Stimulated activated CD8-positive, alpha-beta memory T cell treated with anti-CD3 and anti-CD28 coated beads, Interleukin-7, amount 100 ng/mL, for 1 hour (primary cell): Measurements from ENCODE around the gene GPLD1.
"Not testable (repeated sequence)": the region's sequence is repeated elsewhere in the genome, so short reads cannot be mapped to it uniquely, and the experiment has no call there.

ENCODE experiments used
- DNase-seq, 2 donors: peaks; one replicate each; pipeline ENCODE4 v3.0.0-alpha.2; 2020; ENCODE audit warnings: low read depth in 2 of 2

GPLD1 gene

DNA sequence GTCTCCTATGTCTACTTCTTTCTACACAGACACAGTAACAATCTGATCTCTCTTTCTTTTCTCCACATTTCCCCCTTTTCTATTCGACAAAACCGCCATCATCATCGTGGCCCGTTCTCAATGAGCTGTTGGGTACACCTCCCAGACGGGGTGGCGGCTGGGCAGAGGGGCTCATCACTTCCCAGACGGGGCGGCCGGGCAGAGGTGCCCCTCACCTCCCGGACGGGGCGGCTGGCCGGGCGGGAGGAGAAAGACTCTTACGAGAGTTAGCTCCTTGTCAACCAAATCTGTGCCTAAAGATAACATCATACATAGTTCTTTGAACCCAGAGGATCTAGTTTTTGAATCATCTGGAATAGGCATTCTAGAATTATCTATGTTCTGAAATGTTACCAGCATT lies 74.8 kb downstream of the GPLD1 start:
- not testable (repeated sequence) for DNase-seq

GRCh38 chr6:24412294-24412693 lies 77.1 kb downstream of the GPLD1 start:
- no peak for DNase-seq

GRCh38 chr6:24410622-24411021 lies 78.8 kb downstream of the GPLD1 start:
- DNase-seq: no peak

DNA sequence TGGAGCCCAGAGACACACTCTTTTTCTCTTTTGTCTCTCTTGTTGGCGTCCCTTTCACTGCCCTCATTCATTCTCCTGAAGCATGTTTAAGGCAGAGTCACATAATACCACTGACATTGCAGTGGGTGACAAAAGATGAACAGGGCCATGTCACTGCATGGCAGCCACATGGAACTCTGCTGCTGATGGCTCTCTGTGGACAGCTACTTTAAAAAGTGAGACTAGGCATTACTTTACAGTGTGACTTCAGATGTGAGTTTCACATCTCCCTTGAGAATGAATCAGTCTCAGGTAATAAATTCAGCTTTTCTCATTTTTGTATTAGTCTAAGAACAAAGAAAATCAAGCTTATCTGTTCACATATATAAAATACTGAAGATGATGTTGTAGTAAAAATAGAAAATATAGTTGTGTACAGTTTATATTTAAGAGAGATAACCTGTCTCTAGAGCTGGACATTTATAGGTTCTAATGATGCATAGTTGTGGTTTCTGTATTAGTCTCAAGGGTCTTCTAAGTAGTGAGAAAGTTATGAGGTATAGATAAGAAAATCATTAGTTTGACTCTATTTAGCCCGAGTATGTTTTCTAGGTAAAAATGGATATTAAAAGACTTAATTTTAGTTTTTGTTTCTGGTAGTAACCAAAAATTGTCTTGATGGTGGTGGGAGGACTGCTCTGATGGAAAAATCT lies 80.5 kb downstream of the GPLD1 start:
- no peak for DNase-seq

- no peak for DNase-seq
Observed at GRCh38 chr6:24405262-24405661, 84.1 kb downstream of the GPLD1 start.

DNA sequence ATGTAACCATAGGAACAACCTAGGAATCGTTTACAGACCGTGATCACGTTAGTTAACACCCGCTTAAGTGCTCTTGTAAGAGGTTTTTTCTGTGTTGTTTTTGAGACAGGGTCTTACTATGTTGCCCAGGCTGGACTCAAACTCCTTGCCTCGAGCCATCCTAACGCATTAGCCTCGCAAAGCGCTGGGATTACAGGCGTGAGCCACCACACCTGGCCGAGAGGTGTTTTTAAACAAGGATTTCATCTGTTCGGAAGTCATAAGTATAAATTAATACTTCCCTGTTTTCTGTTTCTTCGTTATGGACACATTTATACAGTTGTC lies 85.9 kb downstream of the GPLD1 start:
- DNase-seq: no peak

DNA sequence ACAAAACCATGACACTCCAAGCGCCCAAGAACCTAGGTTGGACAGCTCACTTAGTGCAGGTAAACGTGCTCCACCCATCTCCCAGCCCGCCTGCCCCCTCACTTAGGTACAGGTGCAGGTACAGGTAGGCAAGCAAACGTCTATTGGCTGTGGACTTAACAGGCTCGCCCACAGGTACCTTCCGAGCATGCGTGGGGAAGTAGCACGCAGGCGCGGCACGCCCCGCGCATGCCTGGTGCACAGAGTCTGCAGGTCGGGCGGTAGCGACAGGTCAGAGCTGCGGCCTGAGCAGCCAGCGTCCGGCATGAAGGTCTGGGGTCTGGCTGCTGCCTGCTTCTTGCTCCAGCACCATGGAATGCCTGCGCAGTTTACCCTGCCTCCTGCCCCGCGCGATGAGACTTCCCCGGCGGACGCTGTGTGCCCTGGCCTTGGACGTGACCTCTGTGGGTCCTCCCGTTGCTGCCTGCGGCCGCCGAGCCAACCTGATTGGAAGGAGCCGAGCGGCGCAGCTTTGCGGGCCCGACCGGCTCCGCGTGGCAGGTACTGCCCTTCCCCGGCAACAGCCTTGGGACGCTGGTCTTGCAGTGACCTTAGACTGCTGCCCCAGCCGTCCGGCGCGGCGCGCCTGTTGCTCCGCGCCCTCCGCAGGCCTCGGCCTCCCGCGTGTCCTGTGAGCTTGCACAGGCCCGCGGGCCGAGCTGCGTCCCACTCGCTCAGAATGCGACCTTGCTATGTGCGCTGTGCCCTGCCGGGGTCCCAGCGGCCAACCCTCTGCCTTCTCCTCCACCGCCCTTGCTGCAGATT lies 86.5 kb downstream of the GPLD1 start, which contains the start of gene MRS2:
Gene MRS2, plus strand, starts transcription at position 240 of the 804 bp plus-strand sequence. Its CDS starts 111 bp downstream, at position 351.
- DNase-seq: peak; percentile 45 to 59

- no peak for DNase-seq
Observed at GRCh38 chr6:24401458-24401857, 87.9 kb downstream of the GPLD1 start.

GRCh38 chr6:24400045-24401039 lies 89.0 kb downstream of the GPLD1 start:
- not testable (repeated sequence) for DNase-seq

GRCh38 chr6:24397631-24398030 lies 91.7 kb downstream of the GPLD1 start:
- no peak for DNase-seq

GRCh38 chr6:24396824-24397223 lies 92.6 kb downstream of the GPLD1 start:
- no peak for DNase-seq

DNA sequence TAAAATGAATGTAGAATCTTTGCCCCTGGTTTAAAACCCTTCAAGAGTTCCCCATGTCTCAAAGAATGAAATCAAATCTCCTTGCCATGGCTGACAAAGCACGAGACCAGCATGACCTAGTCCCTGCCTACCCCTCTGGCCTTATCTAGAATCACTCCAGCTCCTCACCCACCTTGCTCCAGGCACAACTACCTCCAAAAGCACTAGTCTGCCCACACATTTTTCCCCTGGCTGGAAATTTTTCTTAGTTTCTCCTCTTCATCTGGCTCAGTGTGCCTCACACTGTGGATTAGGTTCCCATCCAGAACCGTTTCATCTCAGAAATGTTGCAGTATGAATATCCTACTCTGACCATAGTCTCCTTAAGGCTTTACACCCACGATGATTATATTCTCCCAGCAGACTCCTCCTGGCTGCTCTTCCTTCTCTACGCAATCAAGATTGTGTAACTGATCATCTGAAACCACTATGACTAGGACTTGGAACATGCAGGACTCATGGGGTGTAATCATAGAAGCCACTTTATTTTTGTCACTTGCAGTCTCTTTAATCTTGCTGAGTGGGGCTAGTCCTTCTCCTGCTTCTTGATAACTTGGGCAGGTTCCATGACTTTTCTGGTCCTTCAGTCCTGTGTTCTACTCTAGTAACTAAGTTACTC lies 94.5 kb downstream of the GPLD1 start:
- no peak for DNase-seq

DNA sequence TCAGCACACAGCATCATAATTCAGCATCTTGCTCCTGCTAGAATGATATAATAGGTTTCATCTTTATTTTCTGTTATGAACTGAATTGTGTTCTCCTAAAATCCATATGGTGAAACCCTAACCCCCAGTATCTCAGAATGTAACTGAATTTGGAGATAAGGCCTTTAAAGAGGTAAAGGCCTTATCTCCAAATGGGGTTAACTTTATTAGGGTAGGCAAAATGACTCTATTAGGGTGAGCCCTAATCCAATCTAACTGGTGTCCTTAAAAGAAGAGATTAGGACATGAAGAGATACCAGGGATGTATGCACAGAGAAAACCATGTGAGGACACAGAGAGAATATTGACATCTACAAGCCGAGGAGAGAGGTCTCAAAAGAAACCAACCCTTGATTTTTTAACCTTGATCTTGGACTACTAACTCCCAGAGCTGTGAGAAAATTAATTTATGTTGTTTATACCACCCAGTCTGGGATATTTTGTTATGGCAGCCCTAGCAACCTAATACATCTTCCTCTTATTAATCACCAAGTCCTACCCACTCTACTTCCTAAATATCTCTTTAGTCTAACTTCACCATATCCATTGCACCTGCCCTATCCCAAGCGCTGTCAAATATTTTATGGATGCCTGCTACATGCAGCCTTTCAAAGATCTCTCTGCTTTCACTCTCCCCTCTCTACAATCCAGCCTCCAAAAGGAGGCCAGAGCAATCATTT lies 95.2 kb downstream of the GPLD1 start:
- no peak for DNase-seq

DNA sequence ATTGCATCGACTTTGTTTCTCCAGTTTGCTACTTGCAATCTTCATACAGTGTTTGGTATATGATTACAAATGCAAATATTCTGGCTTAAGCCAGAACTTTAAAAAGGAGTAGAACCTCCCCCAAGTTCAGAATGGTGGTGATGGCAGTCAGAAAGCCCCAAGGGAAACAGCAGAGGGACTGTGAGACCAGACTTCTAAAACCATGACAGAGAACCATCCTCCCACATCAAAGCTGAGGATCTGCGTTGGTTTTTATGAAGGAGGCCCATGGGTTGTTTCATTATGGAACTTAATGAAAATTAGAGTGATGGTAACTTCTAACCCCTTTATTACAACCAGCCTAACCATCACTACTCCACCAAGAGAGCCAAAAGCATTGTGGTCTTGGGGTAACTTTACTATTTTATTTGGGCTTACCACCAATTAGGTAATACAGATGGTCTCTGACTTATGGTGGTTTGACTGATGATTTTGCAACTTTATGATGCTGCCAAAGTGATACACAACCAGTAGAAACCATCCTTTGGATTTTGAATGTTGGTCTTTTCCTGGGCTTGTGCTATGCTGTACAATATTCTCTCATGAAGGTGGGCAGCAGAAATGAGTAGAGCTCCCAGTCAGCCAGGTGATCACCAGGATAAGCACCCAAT lies 97.5 kb downstream of the GPLD1 start:
- DNase-seq: no peak

GRCh38 chr6:24391208-24391607 lies 98.2 kb downstream of the GPLD1 start:
- DNase-seq: no peak

- DNase-seq: no peak
Observed at GRCh38 chr6:24387818-24388217, 101.6 kb downstream of the GPLD1 start.

- DNase-seq: no peak
Observed at GRCh38 chr6:24385536-24386269, 103.7 kb downstream of the GPLD1 start.

DNA sequence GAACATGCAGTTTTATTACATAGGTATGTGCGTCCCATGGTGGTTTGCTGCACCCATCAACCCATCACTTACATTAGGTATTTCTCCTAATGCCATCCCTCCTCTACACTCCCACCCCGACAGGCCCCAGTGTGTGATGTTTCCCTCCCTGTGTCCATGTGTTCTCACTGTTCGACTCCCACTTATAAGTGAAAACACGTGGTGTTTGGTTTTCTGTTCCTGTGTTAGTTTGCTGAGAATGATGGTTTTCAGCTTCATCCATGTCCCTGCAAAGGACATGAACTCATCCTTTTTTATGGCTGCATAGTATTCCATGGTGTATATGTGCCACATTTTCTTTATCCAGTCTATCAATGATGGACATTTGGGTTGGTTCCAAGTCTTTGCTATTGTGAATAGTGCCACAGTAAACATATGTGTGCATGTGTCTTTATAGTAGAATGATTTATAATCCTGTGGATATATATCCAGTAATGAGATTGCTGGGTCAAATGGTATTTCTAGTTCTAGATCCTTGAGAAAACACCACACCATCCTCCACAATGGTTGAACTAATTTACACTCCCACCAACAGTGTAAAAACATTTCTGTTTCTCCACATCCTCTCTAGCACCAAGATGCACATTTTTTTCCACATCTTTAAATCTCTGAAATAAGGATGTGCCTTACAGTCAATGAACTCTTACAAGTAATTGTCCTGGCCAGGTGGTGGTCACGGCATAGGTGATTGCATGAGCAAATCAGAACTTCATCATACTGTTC lies 104.8 kb downstream of the GPLD1 start:
- DNase-seq: not testable (repeated sequence)
